Kidney capillary endothelial cell (primary cell): ENCODE results near the gene BMAL1.
"Not testable (repeated sequence)": the region's sequence is repeated elsewhere in the genome, so short reads cannot be mapped to it uniquely, and the experiment has no call there.

ENCODE experiments used
- DNase-seq: peaks from one replicate; pipeline ENCODE4 v3.0.0-alpha.2; 2018; ENCODE audit warnings: low spot score

Gene BMAL1

DNA sequence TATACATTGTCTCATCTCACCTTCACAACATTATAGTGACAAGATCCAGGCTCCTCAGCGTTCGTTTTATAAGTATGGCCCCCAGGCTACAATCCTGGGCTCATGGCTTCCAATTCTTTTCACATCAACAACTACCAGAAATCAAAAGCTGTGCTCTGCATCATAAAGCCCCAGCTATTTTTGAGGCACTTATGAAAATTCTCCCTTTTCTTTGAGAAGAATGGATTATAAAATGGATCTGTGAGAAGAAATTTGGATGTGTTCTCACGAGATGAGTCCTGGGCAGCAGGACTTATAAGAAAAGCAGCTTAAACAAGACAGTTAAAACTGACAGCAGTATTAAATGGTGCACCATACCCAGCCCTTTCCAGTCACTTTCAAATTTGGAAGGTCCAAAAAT is 105.2 kb downstream of the BMAL1 start:
- DNase-seq = no peak

DNA sequence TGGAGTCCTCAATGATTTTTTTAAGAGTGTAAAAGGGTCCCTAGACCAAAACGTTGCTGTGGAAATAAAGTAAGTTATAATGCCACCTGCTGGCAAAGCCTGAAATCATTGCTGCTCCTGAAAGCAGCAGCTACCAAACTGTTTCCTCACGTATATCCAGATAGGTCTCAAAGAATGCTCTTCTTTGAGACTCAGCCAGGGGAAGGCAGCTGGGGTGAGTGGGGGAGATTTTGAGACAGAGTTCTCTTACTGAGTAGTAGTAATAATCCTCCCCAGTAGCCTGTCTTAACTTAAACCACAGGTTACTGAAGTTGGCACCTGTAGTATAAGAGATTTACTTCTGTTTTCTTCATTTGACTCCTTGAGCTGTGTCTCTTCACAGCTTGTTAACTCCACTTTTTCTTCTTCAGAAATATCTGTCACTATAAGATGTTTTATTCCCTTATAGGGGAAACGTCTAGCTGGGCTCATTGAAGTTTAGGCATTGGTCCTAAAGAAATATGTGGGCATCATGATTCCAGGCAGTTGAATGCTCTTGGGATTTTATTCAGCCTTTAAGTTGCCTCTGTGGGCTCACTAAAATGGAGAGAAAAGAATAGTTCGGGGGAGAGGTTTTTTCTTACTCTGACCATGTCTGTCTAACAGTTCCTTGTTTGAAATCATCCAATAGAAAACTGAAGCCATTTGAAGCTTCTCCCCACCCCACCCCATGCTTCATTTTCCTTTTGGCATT is 107.5 kb downstream of the BMAL1 start:
- peak; percentile 50 for DNase-seq

DNA sequence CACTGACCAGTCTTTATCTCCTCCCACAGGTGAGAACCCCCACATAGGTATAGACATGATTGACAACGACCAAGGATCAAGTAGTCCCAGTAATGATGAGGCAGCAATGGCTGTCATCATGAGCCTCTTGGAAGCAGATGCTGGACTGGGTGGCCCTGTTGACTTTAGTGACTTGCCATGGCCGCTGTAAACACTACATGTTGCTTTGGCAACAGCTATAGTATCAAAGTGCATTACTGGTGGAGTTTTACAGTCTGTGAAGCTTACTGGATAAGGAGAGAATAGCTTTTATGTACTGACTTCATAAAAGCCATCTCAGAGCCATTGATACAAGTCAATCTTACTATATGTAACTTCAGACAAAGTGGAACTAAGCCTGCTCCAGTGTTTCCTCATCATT is 109.0 kb downstream of the BMAL1 start:
- no peak for DNase-seq

GRCh38 chr11:13388741-13389140 is 111.2 kb downstream of the BMAL1 start:
- no peak for DNase-seq

DNA sequence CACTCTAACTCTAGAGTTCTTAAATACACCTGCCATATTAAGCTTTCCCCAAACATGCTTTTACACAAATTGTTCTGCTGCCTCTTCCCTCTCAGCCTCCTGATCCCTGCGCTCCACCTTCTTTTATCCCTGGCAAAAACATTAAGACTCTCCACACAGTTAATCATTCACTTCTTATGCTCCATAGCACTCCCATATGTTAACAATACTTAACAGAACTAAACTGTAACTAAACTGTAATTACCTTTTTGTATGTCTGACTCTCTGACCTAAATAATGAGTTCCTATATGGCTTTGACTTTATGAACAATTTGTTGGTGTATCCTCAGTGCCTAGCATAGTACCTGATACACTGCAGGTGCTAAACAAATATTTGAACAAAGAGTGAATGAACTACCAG is 113.6 kb downstream of the BMAL1 start:
- no peak for DNase-seq

DNA sequence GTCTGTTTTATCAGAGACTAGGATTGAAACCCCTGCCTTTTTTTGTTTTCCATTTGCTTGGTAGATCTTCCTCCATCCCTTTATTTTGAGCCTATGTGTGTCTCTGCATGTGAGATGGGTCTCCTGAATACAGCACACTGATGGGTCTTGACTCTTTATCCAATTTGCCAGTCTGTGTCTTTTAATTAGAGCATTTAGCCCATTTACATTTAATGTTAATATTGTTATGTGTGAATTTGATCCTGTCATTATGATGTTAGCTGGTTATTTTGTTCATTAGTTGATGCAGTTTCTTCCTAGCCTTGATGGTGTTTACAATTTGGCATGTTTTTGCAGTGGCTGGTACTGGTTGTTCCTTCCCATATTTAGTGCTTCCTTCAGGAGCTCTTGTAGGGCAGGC is 120.7 kb downstream of the BMAL1 start:
- not testable (repeated sequence) for DNase-seq

- DNase-seq = no peak
Measured at GRCh38 chr11:13405220-13405619, 127.6 kb downstream of the BMAL1 start.

GRCh38 chr11:13415201-13415600 is 137.6 kb downstream of the BMAL1 start:
- DNase-seq = no peak

DNA sequence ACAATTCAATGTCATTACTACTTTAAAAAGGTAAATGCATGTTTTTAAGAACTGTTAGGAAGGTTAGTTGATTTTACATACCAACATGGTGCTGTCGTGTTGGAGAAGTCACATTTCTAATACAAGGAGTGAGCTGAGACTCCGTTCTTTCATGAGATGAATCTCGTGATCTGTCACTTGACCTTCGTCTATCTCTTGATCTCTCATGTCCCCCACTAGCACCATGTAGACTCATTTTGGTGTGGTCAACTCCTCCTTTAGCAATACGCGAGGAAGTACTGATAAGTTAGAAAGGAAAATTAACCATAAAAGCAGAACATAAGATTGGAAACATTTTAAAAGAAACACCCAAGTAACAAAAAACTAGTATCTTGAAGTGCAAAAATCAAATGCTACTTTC is 144.0 kb downstream of the BMAL1 start:
- no peak for DNase-seq

DNA sequence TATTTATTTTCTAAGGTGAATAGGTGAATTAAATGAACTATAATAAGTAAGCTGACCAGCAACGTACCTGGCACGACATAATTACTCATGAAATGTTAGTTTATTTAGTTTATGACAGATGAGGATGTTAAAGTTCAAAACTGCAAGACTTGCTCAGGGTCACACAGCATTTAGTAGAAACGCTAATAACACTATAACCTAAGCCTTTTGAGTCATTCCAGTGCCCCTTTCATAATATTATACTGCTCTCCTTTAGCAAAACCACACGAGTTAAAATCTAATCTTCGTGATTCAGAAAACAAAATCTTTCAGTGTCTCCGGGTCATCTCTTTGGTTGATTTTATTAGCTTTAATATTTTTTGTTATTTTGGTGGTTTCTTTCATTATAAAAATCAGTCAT is 145.8 kb downstream of the BMAL1 start:
- DNase-seq = no peak

- no peak for DNase-seq
Measured at GRCh38 chr11:13427440-13427839, 149.8 kb downstream of the BMAL1 start.

GRCh38 chr11:13429288-13429687 is 151.7 kb downstream of the BMAL1 start:
- no peak for DNase-seq

- DNase-seq = no peak
Measured at GRCh38 chr11:13429836-13430235, 152.2 kb downstream of the BMAL1 start.

GRCh38 chr11:13433437-13433836 is 155.8 kb downstream of the BMAL1 start:
- DNase-seq = no peak

GRCh38 chr11:13434247-13435205 is 156.9 kb downstream of the BMAL1 start:
- DNase-seq = no peak

GRCh38 chr11:13436836-13437235 is 159.2 kb downstream of the BMAL1 start:
- DNase-seq = not testable (repeated sequence)
